Measurements from ENCODE around the gene ZBED1.

The ZBED1 gene

GRCh38 chrX:2452317-2452784, 48.4 kb downstream of the ZBED1 start:
- Histone ChIP-seq H3K36me3 (ENCODE audit: insufficient read depth, low read length) (peaks cover 14% of the 10 kb centered on the region), H3K9ac (ENCODE audit: low read length) (no peak overlapping the region), H3K4me3 (ENCODE audit: low read depth, low read length, poor library complexity, severe bottlenecking) (no peak overlapping the region), H3K79me2 (ENCODE audit: insufficient read depth, low read length) (peaks cover 8% of the 10 kb centered on the region; the same call in 1 of the 2 replicates), H3K9me3 (ENCODE audit: low read length) (no peaks in the 10 kb centered on the region), H3F3A (ENCODE audit: insufficient read depth, low read length) (no peaks in the 10 kb centered on the region), H3K4me1 (ENCODE audit: insufficient read depth, low read length, severe bottlenecking) (peaks cover 11% of the 10 kb centered on the region), H3K9me2 (ENCODE audit: low read depth, low read length) (no peaks in the 10 kb centered on the region), H4K20me1 (ENCODE audit: insufficient read depth, low read length) (no peaks in the 10 kb centered on the region), H3K27me3 (ENCODE audit: insufficient read depth, low read length) (no peaks in the 10 kb centered on the region), H2AFZ (ENCODE audit: low read length) (no peak overlapping the region), H3K27ac (ENCODE audit: low read depth, low read length, poor library complexity, severe bottlenecking) (no peak overlapping the region), H3K4me2 (ENCODE audit: low read length) (no peak overlapping the region)
- TF ChIP-seq CTCF (IDR thresholded peaks at IDR 0.05; ENCODE audit: low read length) (no peak), EZH2 (IDR thresholded peaks at IDR 0.05; ENCODE audit: borderline replicate concordance, low read length) (no peak)

- no peak overlapping the region for H3K4me2 ChIP-seq (ENCODE audit: low read length)
- no peak for TF ChIP-seq CTCF (IDR thresholded peaks at IDR 0.05; ENCODE audit: low read length)
- TF ChIP-seq EZH2 (IDR thresholded peaks at IDR 0.05; ENCODE audit: borderline replicate concordance, low read length) = no peak
- H3K27me3 ChIP-seq (ENCODE audit: insufficient read depth, low read length) = no peaks in the 10 kb centered on the region
- H3K4me1 ChIP-seq (ENCODE audit: insufficient read depth, low read length, severe bottlenecking) = peaks cover 11% of the 10 kb centered on the region
- H4K20me1 ChIP-seq (ENCODE audit: insufficient read depth, low read length) = no peaks in the 10 kb centered on the region
- no peaks in the 10 kb centered on the region for H3K9me2 ChIP-seq (ENCODE audit: low read depth, low read length)
- peaks cover 8% of the 10 kb centered on the region; the same call in 1 of the 2 replicates for H3K79me2 ChIP-seq (ENCODE audit: insufficient read depth, low read length)
- H3K9me3 ChIP-seq (ENCODE audit: low read length) = no peaks in the 10 kb centered on the region
- H3F3A ChIP-seq (ENCODE audit: insufficient read depth, low read length) = no peaks in the 10 kb centered on the region
- no peak overlapping the region for H3K27ac ChIP-seq (ENCODE audit: low read depth, low read length, poor library complexity, severe bottlenecking)
- H2AFZ ChIP-seq (ENCODE audit: low read length) = no peak overlapping the region
- no peak overlapping the region for H3K9ac ChIP-seq (ENCODE audit: low read length)
- no peak overlapping the region for H3K4me3 ChIP-seq (ENCODE audit: low read depth, low read length, poor library complexity, severe bottlenecking)
- H3K36me3 ChIP-seq (ENCODE audit: insufficient read depth, low read length) = peaks cover 19% of the 10 kb centered on the region
Measured at GRCh38 chrX:2451501-2452316, 49.1 kb downstream of the ZBED1 start.

- peaks cover 11% of the 10 kb centered on the region for H3K4me1 ChIP-seq (ENCODE audit: insufficient read depth, low read length, severe bottlenecking)
- no peaks in the 10 kb centered on the region for H3K9me3 ChIP-seq (ENCODE audit: low read length)
- TF ChIP-seq EZH2 (IDR thresholded peaks at IDR 0.05; ENCODE audit: borderline replicate concordance, low read length) (no peak), CTCF (IDR thresholded peaks at IDR 0.05; ENCODE audit: low read length) (no peak)
- H3K9me2 ChIP-seq (ENCODE audit: low read depth, low read length) = no peaks in the 10 kb centered on the region
- H4K20me1 ChIP-seq (ENCODE audit: insufficient read depth, low read length) = no peaks in the 10 kb centered on the region
- no peak overlapping the region for H2AFZ ChIP-seq (ENCODE audit: low read length)
- H3K4me3 ChIP-seq (ENCODE audit: low read depth, low read length, poor library complexity, severe bottlenecking) = no peak overlapping the region
- no peak overlapping the region for H3K9ac ChIP-seq (ENCODE audit: low read length)
- H3K27ac ChIP-seq (ENCODE audit: low read depth, low read length, poor library complexity, severe bottlenecking) = no peak overlapping the region
- peaks cover 22% of the 10 kb centered on the region for H3K36me3 ChIP-seq (ENCODE audit: insufficient read depth, low read length)
- H3K27me3 ChIP-seq (ENCODE audit: insufficient read depth, low read length) = no peaks in the 10 kb centered on the region
- no peak overlapping the region for H3K4me2 ChIP-seq (ENCODE audit: low read length)
- no peaks in the 10 kb centered on the region for H3F3A ChIP-seq (ENCODE audit: insufficient read depth, low read length)
- H3K79me2 ChIP-seq (ENCODE audit: insufficient read depth, low read length) = peaks cover 8% of the 10 kb centered on the region; the same call in 1 of the 2 replicates
Measured at GRCh38 chrX:2450681-2451080, 50.1 kb downstream of the ZBED1 start.

Measured in OCI-LY1 (cell line).